Hepatocyte (in vitro differentiated cells): ENCODE measurements around the gene ADAM10.

Experiments
- EZH2 ChIP-seq: fragments of 200-600 bp; sonication (generic); IDR thresholded peaks from 2 replicates; pipeline ENCODE4 v1.6.1; 2016; ENCODE audit warnings: antibody characterized with exemption, mild to moderate bottlenecking, borderline replicate concordance
- EZH2phosphoT487 ChIP-seq: fragments of 200-600 bp; sonication (generic); IDR thresholded peaks from one replicate; pipeline ENCODE4 v1.6.1; 2018; ENCODE audit warnings: antibody characterized with exemption, mild to moderate bottlenecking, low read depth, moderate library complexity; ENCODE audit not compliant: unreplicated experiment, severe bottlenecking
- TF ChIP-seq, protein P1 (sequence below): fragments of 200-600 bp; sonication (generic); IDR thresholded peaks from 2 replicates; pipeline ENCODE4 v1.5.1; 2016; ENCODE audit warnings: antibody characterized with exemption, mild to moderate bottlenecking; ENCODE audit not compliant: poor library complexity

DNA sequence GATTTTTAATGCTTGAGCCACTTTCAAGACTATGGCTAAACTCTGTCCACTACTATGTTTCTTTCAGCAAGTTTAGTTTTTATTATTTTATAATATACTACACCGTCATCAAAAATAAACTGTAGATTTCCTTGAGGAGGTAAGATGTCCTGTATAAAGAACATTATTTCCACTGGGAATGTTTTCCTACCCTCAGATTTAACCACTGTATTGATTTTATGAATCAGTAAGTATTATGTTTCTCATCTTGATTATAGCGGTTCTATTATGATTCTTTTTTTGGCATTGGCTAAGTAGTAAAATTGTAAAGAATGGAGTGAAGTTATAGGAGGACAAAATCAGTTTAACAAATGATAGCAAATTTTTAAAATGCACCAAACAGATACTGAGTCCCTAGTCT, 44.4 kb downstream of the ADAM10 start:
- TF ChIP-seq, protein P1, sequence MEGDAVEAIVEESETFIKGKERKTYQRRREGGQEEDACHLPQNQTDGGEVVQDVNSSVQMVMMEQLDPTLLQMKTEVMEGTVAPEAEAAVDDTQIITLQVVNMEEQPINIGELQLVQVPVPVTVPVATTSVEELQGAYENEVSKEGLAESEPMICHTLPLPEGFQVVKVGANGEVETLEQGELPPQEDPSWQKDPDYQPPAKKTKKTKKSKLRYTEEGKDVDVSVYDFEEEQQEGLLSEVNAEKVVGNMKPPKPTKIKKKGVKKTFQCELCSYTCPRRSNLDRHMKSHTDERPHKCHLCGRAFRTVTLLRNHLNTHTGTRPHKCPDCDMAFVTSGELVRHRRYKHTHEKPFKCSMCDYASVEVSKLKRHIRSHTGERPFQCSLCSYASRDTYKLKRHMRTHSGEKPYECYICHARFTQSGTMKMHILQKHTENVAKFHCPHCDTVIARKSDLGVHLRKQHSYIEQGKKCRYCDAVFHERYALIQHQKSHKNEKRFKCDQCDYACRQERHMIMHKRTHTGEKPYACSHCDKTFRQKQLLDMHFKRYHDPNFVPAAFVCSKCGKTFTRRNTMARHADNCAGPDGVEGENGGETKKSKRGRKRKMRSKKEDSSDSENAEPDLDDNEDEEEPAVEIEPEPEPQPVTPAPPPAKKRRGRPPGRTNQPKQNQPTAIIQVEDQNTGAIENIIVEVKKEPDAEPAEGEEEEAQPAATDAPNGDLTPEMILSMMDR, result no peak
- TF ChIP-seq EZH2 (no peak), EZH2phosphoT487 (no peak)
